ENCODE measurements around the gene PAPSS1.

DNA sequence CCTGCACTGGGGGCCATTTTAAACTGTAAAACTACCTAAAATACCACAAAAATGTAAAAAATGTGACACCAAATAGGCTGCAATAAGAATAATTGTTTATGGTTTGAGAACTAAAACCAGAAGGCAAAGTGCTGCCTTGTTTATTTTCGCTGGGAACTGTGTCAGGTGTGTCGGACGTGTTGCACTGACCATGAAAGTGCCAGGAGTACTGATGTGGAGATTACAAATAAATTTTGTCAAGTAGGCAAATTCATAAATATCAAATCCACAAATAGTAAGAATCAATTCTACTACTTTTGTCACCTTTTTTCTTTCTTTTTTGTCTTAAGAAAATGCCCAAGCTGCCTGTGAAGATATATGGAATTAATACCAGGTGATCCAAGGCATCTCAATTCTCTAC is 37.7 kb downstream of the PAPSS1 start:
- no peak for TF ChIP-seq POLR2A (IDR thresholded peaks at IDR 0.05)
- TF ChIP-seq, protein P1, sequence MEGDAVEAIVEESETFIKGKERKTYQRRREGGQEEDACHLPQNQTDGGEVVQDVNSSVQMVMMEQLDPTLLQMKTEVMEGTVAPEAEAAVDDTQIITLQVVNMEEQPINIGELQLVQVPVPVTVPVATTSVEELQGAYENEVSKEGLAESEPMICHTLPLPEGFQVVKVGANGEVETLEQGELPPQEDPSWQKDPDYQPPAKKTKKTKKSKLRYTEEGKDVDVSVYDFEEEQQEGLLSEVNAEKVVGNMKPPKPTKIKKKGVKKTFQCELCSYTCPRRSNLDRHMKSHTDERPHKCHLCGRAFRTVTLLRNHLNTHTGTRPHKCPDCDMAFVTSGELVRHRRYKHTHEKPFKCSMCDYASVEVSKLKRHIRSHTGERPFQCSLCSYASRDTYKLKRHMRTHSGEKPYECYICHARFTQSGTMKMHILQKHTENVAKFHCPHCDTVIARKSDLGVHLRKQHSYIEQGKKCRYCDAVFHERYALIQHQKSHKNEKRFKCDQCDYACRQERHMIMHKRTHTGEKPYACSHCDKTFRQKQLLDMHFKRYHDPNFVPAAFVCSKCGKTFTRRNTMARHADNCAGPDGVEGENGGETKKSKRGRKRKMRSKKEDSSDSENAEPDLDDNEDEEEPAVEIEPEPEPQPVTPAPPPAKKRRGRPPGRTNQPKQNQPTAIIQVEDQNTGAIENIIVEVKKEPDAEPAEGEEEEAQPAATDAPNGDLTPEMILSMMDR (IDR thresholded peaks at IDR 0.05), result no peak
